Fibroblast of the conjunctiva (primary cell): ENCODE measurements around the gene PGM2.

ENCODE experiments used
- DNase-seq: peaks from one replicate; pipeline ENCODE4 v3.0.0-alpha.2; 2010; ENCODE audit warnings: low read depth

PGM2 gene

GRCh38 chr4:37865450-37865849, 39.0 kb downstream of the PGM2 start:
- no peak for DNase-seq

- no peak for DNase-seq
Measured at GRCh38 chr4:37867102-37867501, 40.6 kb downstream of the PGM2 start.

DNA sequence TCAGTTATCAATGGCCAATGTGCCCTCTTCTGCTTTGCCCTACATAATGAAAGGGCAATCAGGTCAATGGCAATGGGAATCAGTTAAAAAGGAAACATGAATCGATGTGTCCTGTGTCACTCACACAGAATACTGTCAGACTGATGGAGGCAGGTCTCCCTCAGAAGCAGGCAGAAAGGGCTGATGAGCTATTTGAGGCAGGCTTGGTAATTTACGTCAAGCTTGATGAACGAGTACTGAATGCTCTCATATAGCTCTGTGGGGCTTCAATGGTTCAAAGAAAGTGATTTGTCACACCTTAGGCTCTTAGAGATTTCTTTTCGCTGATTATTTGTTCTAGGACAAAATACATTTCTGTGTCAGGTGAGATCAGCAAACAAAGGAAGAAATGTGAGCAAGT, 41.8 kb downstream of the PGM2 start:
- no peak for DNase-seq

DNA sequence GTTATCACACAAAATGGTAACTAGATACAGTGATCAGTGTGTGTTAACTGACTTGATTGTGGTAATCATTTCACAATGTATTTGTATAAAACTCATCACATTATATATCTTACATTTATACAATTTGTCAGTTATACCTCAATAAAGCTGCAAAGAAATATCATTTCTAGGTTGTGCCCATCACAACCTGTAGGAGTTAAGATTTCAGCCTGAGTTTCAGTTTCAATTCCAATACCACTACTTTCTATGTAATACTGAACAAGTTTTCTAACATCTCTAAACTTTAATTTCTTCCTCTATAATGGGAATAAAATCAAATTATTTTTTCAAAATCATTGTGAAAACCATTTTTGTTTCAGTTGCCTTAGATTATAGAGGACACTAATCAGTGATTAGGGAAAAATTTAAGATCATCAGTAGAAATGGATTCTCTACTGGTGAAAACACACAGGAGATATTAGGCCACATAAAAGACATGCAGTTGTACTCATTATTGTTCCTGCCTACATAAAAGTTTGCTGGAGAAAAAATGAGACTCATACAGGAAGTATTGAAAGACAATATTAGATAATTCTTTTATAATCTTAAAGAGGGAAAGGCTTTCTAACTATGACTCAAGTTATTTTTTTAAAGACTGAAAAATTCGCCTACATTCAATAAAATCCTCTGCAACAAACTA, 46.0 kb downstream of the PGM2 start:
- DNase-seq: no peak

DNA sequence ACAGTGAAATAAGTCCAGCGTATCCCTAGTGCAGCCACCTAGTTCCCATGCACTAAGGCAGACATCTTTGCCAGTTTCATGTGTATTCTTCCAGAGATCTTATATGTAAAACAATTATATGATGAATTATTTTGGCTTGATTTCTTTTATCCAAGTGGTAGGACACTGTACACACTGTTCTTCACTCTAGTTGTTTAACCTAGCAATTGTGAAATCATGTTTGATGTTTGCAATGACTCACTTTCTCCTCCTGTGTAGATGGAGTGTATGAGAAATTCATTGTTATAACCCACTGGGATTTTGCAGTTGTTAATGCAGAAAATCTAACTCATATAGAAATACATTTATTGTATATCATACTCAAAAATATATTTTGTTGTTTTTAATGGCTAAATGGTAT, 46.9 kb downstream of the PGM2 start:
- DNase-seq: peak; percentile 56

- DNase-seq: no peak
Measured at GRCh38 chr4:37876156-37876555, 49.7 kb downstream of the PGM2 start.

GRCh38 chr4:37879365-37879764, 52.9 kb downstream of the PGM2 start:
- DNase-seq: no peak

GRCh38 chr4:37881811-37882210, 55.3 kb downstream of the PGM2 start:
- no peak for DNase-seq

GRCh38 chr4:37882665-37883296, 56.3 kb downstream of the PGM2 start:
- DNase-seq: no peak

DNA sequence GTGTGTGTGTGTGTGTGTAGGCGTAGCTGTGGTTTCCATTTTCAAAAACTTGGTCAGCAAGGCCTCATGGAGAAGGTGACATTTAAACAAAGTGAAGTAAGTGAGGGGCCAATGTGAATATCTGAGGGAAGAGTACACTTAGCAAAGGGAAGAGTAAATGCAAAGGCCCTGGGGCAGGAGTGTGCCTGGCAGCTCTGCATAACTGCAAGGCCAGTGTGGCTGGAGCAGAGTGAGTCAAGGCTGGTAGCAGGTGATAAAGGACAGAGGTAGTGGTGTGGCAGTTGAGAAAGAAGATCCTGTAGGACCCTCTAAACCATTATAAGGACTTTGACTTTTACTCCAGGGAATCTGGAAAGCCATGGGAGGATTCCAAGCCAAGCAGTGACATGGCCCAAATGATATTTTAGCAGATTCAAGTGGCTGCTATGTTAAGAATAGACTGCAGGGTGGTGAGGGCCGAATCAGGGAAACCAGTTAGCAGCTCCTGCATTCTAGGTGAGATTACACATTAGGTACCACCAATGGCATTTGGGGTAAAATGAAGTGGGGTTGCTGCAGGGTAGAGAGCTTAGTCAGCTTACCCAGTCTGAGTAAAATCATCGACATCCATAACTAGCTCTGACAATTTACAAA, 58.5 kb downstream of the PGM2 start:
- DNase-seq: no peak

DNA sequence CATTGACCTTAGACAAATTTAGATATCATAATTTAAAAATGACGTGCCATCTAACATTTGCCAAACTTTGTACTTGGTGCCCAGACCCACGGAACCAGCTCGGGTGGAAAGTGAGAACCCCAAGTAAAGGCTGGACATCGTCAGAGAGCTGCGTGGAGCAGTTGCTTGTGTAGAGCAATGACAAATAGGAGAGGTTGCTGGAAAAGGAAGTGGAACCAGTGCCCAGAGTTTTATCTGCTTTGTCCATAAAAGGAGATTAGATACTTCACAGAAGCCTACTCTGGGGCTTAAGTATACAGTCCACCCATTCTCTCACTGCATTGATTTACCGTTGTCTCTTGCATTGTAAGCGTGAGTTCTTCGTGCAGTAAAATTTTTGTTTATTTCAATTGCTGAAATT, 59.0 kb downstream of the PGM2 start:
- DNase-seq: no peak

GRCh38 chr4:37889849-37890800, 63.6 kb downstream of the PGM2 start:
- DNase-seq: no peak

DNA sequence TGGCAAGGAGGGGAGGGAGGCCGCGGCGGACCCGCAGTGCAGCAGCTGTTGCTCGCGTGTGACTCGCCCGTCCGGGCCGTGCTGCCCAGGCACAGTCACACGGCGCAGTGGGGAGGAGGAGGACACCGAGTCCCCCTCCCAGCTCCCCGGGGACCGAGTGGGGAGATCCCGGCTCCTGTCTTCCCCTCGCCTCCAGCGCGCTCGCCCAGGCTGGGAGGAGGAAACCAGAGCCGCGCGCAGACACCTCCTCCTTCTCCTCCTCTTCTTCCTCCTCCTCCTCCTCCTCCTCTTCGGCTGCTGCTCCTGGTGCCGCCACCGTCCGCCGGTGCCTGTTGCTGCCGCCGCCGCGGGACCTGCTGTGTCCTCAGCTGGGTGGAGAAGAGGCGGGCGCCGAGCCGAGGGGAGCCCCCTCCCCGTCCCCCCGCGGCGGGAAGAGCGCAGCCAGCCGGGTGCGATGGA, 64.3 kb downstream of the PGM2 start, which contains the start of gene TBC1D1:
TBC1D1 (plus strand) TSS at position 284 of the 459 bp plus-strand sequence. CDS start 11,012 bp downstream, outside the sequence.
- DNase-seq: no peak

- DNase-seq: no peak
Measured at GRCh38 chr4:37891260-37892159, 65.0 kb downstream of the PGM2 start.

- DNase-seq: no peak
Measured at GRCh38 chr4:37892641-37893040, 66.2 kb downstream of the PGM2 start.

- no peak for DNase-seq
Measured at GRCh38 chr4:37893164-37893563, 66.7 kb downstream of the PGM2 start.

GRCh38 chr4:37895271-37895670, 68.8 kb downstream of the PGM2 start:
- no peak for DNase-seq

GRCh38 chr4:37896206-37896860, 69.8 kb downstream of the PGM2 start:
- no peak for DNase-seq

DNA sequence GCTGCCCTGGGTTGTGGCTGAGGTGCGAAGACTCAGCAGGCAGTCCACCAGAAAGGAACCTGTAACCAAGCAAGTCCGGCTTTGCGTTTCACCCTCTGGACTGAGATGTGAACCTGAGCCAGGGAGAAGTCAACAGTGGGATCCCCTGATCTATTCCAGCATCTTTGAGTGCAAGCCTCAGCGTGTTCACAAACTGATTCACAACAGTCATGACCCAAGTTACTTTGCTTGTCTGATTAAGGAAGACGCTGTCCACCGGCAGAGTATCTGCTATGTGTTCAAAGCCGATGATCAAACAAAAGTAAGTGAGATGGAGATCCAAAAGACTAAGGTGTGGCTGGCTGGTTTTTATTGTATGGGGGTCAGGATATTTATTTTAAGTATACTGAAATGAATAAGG, 75.7 kb downstream of the PGM2 start:
- DNase-seq: no peak
